RWPE1 (cell line): ENCODE data around the gene STK35.
A peak's percentile ranks its signal among the peaks of the same experiment; 100 is the strongest.

Source experiments
- CTCF ChIA-PET: fragments of 350-600 bp; sonication (Branson Sonifier 250); formaldehyde crosslinking; extraction: SDS; loops from one replicate; lab custom pipeline; 2021; lab: Yijun Ruan, JAX
- POLR2A ChIA-PET: fragments of 400-600 bp; formaldehyde crosslinking; extraction: SDS; loops from one replicate; lab custom pipeline; 2020; ENCODE audit warnings: antibody characterized with exemption; ENCODE audit not compliant: low non-redundant PET; lab: Yijun Ruan, JAX
- DNase-seq: peaks from one replicate; pipeline ENCODE4 v3.0.0; 2012; ENCODE audit warnings: low spot score
- H3K27ac ChIP-seq: fragments of 450-650 bp; 2 replicates; pipeline ENCODE4 v1.5.1; 2017
- TF ChIP-seq, protein P1 (sequence below): fragments of 450-650 bp; conservative IDR thresholded peaks from 2 replicates; pipeline ENCODE4 v1.5.1; 2017; ENCODE audit warnings: low read depth, mild to moderate bottlenecking

Gene STK35

DNA sequence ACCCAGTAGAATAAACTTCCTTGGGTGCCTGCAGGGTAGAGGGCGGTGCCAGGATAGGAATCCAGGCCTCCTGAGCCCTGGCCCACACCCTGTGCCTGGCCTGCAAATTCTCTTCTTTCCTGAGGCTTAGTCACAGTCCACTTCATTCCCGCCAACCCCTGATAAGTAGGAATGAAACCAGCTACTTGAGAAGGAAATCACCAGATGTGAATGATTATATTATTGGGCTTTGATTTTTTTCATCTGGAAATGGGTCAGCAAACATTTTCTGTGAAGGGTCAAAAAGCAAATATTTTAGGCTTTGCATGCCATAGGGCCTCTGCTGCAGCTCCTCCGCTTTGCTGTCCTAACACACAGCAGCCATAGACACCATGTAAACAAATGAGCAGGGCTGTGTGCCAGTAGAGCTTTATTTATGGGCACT, 50.2 kb downstream of the STK35 start:
- ChIA-PET CTCF (interaction anchor here (0.6 kb wide), 1 partner anchor 17 kb away, joined by 3 read pairs; no protein-coding TSS in a partner anchor), POLR2A (no interaction called here)
- TF ChIP-seq, protein P1, sequence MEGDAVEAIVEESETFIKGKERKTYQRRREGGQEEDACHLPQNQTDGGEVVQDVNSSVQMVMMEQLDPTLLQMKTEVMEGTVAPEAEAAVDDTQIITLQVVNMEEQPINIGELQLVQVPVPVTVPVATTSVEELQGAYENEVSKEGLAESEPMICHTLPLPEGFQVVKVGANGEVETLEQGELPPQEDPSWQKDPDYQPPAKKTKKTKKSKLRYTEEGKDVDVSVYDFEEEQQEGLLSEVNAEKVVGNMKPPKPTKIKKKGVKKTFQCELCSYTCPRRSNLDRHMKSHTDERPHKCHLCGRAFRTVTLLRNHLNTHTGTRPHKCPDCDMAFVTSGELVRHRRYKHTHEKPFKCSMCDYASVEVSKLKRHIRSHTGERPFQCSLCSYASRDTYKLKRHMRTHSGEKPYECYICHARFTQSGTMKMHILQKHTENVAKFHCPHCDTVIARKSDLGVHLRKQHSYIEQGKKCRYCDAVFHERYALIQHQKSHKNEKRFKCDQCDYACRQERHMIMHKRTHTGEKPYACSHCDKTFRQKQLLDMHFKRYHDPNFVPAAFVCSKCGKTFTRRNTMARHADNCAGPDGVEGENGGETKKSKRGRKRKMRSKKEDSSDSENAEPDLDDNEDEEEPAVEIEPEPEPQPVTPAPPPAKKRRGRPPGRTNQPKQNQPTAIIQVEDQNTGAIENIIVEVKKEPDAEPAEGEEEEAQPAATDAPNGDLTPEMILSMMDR, result no peak
- DNase-seq, result peak; percentile 91
- H3K27ac ChIP-seq, result peak overlapping the region; percentile 84

DNA sequence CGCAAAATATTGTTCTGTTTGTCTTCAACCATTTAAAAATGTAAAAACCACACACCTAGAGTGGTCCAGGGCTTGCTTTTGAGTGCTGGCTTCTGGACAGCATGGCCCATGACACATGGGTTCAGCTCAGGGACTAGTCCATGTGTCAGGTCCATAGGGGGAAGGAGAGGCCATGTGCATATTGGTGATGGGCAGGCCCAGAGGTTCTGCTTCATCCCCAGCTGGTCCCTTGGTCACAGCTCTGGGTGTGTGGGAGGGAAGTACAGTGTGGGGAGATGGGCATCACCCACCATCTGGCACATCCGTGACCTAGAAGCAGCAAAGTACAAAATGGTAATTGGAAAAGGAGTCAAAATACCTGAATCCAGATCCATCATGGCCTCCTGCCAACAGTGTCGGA, 50.7 kb downstream of the STK35 start:
- DNase-seq, result no peak
- POLR2A ChIA-PET, result no interaction called here
- TF ChIP-seq, protein P1, result no peak
- CTCF ChIA-PET, result interaction anchor here (0.6 to 0.8 kb wide), 2 partner anchors 17 to 187 kb away, joined by 3 read pairs; no protein-coding TSS in a partner anchor
- H3K27ac ChIP-seq, result peak overlapping the region; percentile 84

DNA sequence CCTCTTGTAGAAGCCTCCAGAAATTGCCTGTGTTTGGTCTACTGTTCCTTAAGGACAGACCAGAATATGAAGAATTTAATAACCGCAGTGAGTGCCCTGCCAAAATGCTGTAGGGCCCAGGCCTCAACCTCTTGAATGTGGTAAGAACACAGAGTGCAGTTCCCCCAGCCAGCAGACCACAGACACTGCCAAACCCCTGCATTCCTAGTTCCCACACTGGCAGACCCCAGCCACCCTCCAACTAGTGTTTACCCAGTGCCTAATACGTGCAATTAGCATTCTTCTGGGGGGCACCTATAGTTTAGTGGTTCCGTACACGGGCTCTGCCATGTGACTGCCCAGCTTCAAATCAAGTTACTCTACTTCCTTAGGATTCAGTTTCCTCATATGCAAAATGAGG, 51.7 kb downstream of the STK35 start:
- POLR2A ChIA-PET, result no interaction called here
- H3K27ac ChIP-seq, result no peak overlapping the region
- no peak for DNase-seq
- CTCF ChIA-PET, result no interaction called here
- TF ChIP-seq, protein P1, result no peak

DNA sequence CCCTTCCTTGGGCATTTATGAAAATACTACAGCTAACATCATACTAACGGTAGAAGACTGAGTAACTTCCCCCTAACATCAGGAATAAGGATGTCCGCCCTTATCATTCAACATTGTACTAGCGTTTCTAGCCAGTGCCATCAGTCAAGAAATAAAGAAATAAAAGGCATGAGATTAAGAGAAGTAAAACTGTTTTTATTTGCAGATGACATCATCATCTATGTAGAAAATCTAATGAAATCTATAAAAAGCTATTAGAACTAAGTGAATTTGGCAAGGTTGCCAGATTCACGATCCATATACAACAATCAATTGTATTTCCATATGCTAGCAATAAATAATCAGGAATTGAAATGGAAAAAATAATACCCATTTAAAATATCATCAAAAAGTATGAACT, 54.6 kb downstream of the STK35 start:
- CTCF ChIA-PET, result interaction anchor here (1.4 kb wide), 1 partner anchor 16 kb away, joined by 5 read pairs; no protein-coding TSS in a partner anchor
- DNase-seq, result no peak
- TF ChIP-seq, protein P1, result no peak
- H3K27ac ChIP-seq, result no peak overlapping the region
- POLR2A ChIA-PET, result no interaction called here

DNA sequence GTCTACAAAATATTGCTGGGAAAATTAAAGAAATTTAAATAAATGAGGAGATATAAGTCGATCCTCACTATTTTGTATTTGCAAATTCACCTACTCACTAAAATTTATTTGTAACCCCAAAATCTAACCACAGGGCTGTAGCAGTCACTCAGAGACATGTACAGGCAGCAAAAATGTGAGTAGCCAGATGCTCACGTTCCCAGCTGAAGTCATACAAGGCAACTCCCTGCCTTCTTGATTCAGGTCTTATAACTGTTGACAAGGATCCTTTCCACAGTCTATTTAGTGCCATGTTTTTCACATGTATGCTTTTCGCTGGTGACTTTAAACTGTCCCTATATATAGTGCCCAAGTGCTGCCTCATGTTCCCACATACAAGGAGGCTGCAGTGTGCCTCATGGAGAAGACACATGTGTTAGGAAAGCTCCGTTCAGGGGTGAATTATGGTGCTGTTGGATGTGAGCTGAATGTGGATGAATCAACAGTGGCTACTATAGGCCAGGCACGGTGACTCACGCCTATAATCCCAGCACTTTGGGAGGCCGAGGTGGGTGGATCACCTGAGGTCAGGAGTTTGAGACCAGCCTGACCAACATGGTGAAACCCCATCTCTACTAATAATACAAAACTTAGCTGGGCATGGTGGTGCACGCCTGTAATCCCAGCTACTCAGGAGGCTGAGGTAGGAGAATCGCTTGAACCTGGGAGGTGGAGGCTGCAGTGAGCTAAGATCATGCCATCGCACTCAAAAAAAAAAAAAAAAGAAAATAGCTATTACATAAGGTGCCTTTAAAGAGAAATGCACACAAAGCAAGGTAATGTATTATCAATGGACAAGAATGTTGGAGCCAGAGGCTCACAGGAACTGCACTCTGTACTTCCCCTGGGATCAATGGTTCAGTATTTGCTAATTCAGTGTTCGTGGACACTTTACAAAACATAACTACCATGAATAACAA, 55.3 kb downstream of the STK35 start:
- POLR2A ChIA-PET, result no interaction called here
- CTCF ChIA-PET, result interaction anchor here (0.6 to 1.4 kb wide), 4 partner anchors 15 to 524 kb away, joined by 3 to 5 read pairs (median 3); no protein-coding TSS in a partner anchor

More for the DNA sequence above, 55.3 kb downstream of the STK35 start:
- TF ChIP-seq, protein P1, result no peak
- H3K27ac ChIP-seq, result peak overlapping the region; percentile 51
- no peak for DNase-seq
